IMR-90 (cell line): Measurements from ENCODE around the gene CNOT6. TPM values are rescaled to one million over a fixed set of nuclear protein-coding genes. Genes with fewer than 3 reads are reported as not detected.

Experiments
- ATAC-seq: fragments of 200-7000 bp; cut with Tn5 transposase; 2 replicates; pipeline ENCODE4 v1.9.1; 2020; ENCODE audit warnings: low read depth, mild to moderate bottlenecking, moderate library complexity
- BruUV-seq: library from RNA; stranded (reverse); fragments of 400-500 nt; replicated peaks from 2 replicates; lab custom pipeline; 2021; lab: Mats Ljungman, UMichigan
- CTCF ChIA-PET: fragments of 300-600 bp; formaldehyde crosslinking; extraction: SDS; loops from one replicate; lab custom pipeline; 2021; ENCODE audit warnings: antibody characterized with exemption; lab: Yijun Ruan, JAX
- POLR2A ChIA-PET: fragments of 300-600 bp; sonication (Branson Sonifier 250); formaldehyde crosslinking; loops from one replicate; lab custom pipeline; 2022; ENCODE audit warnings: antibody characterized with exemption; ENCODE audit not compliant: unreplicated experiment; lab: Charles Lee
- DNase-seq: peaks from one replicate; pipeline ENCODE4 v3.0.0; 2013
- H2AFZ ChIP-seq: replicated peaks from 2 replicates; pipeline ENCODE3; 2013; ENCODE audit warnings: low read length, mild to moderate bottlenecking; ENCODE audit not compliant: poor library complexity
- H2AK5ac ChIP-seq: 2 replicates; pipeline ENCODE4 v1.6.1; 2013; ENCODE audit warnings: low read depth, low read length, inconsistent platforms
- H2AK9ac ChIP-seq: replicated peaks from 2 replicates; pipeline ENCODE3; 2013; ENCODE audit warnings: mild to moderate bottlenecking, low read depth, low read length, moderate library complexity; ENCODE audit not compliant: poor library complexity
- H2BK120ac ChIP-seq: 2 replicates; pipeline ENCODE4 v1.6.1; 2013; ENCODE audit warnings: low read depth, low read length, inconsistent platforms
- H2BK15ac ChIP-seq: 3 replicates; pipeline ENCODE4 v1.6.1; 2013; ENCODE audit warnings: low read depth, low read length, inconsistent platforms
- H2BK20ac ChIP-seq: 2 replicates; pipeline ENCODE4 v1.6.1; 2013; ENCODE audit warnings: low read depth, mild to moderate bottlenecking, inconsistent platforms, low read length, moderate library complexity
- H2BK5ac ChIP-seq: 2 replicates; pipeline ENCODE4 v1.6.1; 2013; ENCODE audit warnings: mild to moderate bottlenecking, low read depth, low read length, inconsistent platforms; ENCODE audit not compliant: poor library complexity, severe bottlenecking
- H3K14ac ChIP-seq: replicated peaks from 2 replicates; pipeline ENCODE4 v1.6.1; 2013; ENCODE audit warnings: low read depth, low read length, inconsistent platforms
- H3K18ac ChIP-seq: 2 replicates; pipeline ENCODE4 v1.6.1; 2013; ENCODE audit warnings: low read depth, low read length, control low read depth
- H3K23ac ChIP-seq: 2 replicates; pipeline ENCODE4 v1.6.1; 2013; ENCODE audit warnings: low read depth, low read length, inconsistent platforms
- H3K27ac ChIP-seq: 2 replicates; pipeline ENCODE4 v1.5.1; 2013; ENCODE audit warnings: mild to moderate bottlenecking, control low read depth, low read length; ENCODE audit not compliant: insufficient read depth
- H3K27me3 ChIP-seq: 2 replicates; pipeline ENCODE4 v1.6.1; 2013; ENCODE audit warnings: low read length; ENCODE audit not compliant: control insufficient read depth, insufficient read depth
- H3K36me3 ChIP-seq: 2 replicates; pipeline ENCODE4 v1.6.1; 2013; ENCODE audit warnings: low read length, mixed read lengths; ENCODE audit not compliant: control insufficient read depth, insufficient read depth
- H3K4ac ChIP-seq: 2 replicates; pipeline ENCODE4 v1.6.1; 2013; ENCODE audit warnings: low read depth, low read length, inconsistent platforms
- H3K4me1 ChIP-seq: 2 replicates; pipeline ENCODE4 v1.6.1; 2013; ENCODE audit warnings: low read length, mixed read lengths; ENCODE audit not compliant: control insufficient read depth, insufficient read depth
- H3K4me2 ChIP-seq: 2 replicates; pipeline ENCODE4 v1.6.1; 2013; ENCODE audit warnings: low read depth, mild to moderate bottlenecking, control low read depth, low read length, moderate library complexity
- H3K4me3 ChIP-seq: 2 replicates; pipeline ENCODE4 v1.5.1; 2013; ENCODE audit warnings: low read depth, mild to moderate bottlenecking, control low read depth, low read length, moderate library complexity; ENCODE audit not compliant: insufficient read depth
- H3K56ac ChIP-seq: 2 replicates; pipeline ENCODE4 v1.6.1; 2013; ENCODE audit warnings: low read length, inconsistent platforms; ENCODE audit not compliant: insufficient read depth; ENCODE audit errors: extremely low read depth
- H3K79me1 ChIP-seq, 2 experiments: 2 replicates each; pipeline ENCODE4 v1.6.1; 2013; ENCODE audit warnings: low read length in 2 of 2, inconsistent platforms in 1 of 2, low read depth in 1 of 2
- H3K9ac ChIP-seq: 2 replicates; pipeline ENCODE4 v1.6.1; 2013; ENCODE audit warnings: low read depth, low read length, control low read depth
- H3K9me1 ChIP-seq: 2 replicates; pipeline ENCODE4 v1.6.1; 2013; ENCODE audit warnings: low read length, inconsistent platforms; ENCODE audit not compliant: insufficient read depth
- H3K9me3 ChIP-seq: 2 replicates; pipeline ENCODE4 v1.6.1; 2013; ENCODE audit warnings: low read length; ENCODE audit not compliant: control insufficient read depth, insufficient read depth
- H4K20me1 ChIP-seq: 2 replicates; pipeline ENCODE4 v1.6.1; 2013; ENCODE audit warnings: low read length, inconsistent platforms; ENCODE audit not compliant: insufficient read depth
- H4K5ac ChIP-seq: 2 replicates; pipeline ENCODE4 v1.6.1; 2013; ENCODE audit warnings: mild to moderate bottlenecking, low read depth, low read length, control low read depth
- H4K8ac ChIP-seq, 2 experiments: 2 replicates each; pipeline ENCODE4 v1.6.1; 2013; ENCODE audit warnings: low read depth in 2 of 2, low read length in 2 of 2, control low read depth in 1 of 2, inconsistent platforms in 1 of 2
- H4K91ac ChIP-seq: 2 replicates; pipeline ENCODE4 v1.6.1; 2013; ENCODE audit warnings: low read depth, low read length, inconsistent platforms; ENCODE audit not compliant: insufficient read depth
- BHLHE40 ChIP-seq: fragments of 150-350 bp; IDR thresholded peaks from 2 replicates; pipeline ENCODE4 v1.6.1; 2016; ENCODE audit warnings: mild to moderate bottlenecking, low read depth, low read length
- CEBPB ChIP-seq: IDR thresholded peaks from 2 replicates; pipeline ENCODE4 v1.6.1; 2012; ENCODE audit warnings: low read depth, low read length, improper control_type of control experiment
- CHD1 ChIP-seq: IDR thresholded peaks from 2 replicates; pipeline ENCODE4 v1.6.1; 2012; ENCODE audit warnings: low read depth, low read length, improper control_type of control experiment
- FOS ChIP-seq: fragments of 150-350 bp; IDR thresholded peaks from 2 replicates; pipeline ENCODE4 v1.6.1; 2016; ENCODE audit warnings: low read depth, low read length
- MAFK ChIP-seq: IDR thresholded peaks from 2 replicates; pipeline ENCODE4 v1.6.1; 2012; ENCODE audit warnings: low read depth, low read length, improper control_type of control experiment
- MAZ ChIP-seq: IDR thresholded peaks from 2 replicates; pipeline ENCODE4 v1.6.1; 2012; ENCODE audit warnings: low read depth, mild to moderate bottlenecking, low read length, improper control_type of control experiment, moderate library complexity, borderline replicate concordance
- MXI1 ChIP-seq: IDR thresholded peaks from 2 replicates; pipeline ENCODE4 v1.6.1; 2012; ENCODE audit warnings: low read depth, mild to moderate bottlenecking, low read length, moderate library complexity, borderline replicate concordance
- NFE2L2 ChIP-seq: fragments of 150-350 bp; IDR thresholded peaks from 2 replicates; pipeline ENCODE4 v1.6.1; 2016; ENCODE audit warnings: low read depth, mild to moderate bottlenecking, low read length
- POLR2A ChIP-seq: IDR thresholded peaks from 2 replicates; pipeline ENCODE4 v1.6.1; 2012; ENCODE audit warnings: mild to moderate bottlenecking, low read depth, low read length
- RAD21 ChIP-seq: IDR thresholded peaks from 2 replicates; pipeline ENCODE4 v1.6.1; 2012; ENCODE audit warnings: low read length, improper control_type of control experiment
- RCOR1 ChIP-seq: IDR thresholded peaks from 2 replicates; pipeline ENCODE4 v1.6.1; 2012; ENCODE audit warnings: mild to moderate bottlenecking, low read length, improper control_type of control experiment; ENCODE audit not compliant: insufficient replicate concordance
- SMC3 ChIP-seq: fragments of 150-350 bp; IDR thresholded peaks from 2 replicates; pipeline ENCODE4 v1.6.1; 2016; ENCODE audit warnings: low read depth, mild to moderate bottlenecking, antibody characterized with exemption, low read length, moderate library complexity
- WGBS, 2 experiments: methylation state at CpG; one replicate each; pipeline versions ENCODE4 v1.1.5 to v1.1.7; 2013; ENCODE audit warnings: missing lambda C conversion rate in 2 of 2; ENCODE audit not compliant: insufficient read length in 1 of 2; ENCODE audit errors: extremely low coverage in 2 of 2; 5-methylcytosine and 5-hydroxymethylcytosine counted together
- dilution Hi-C: fragments of 300-500 bp; cut with HindIII; formaldehyde crosslinking; loops from one replicate; pipeline ENCODE4 v1.14.3; 2018; ENCODE audit warnings: low sequenced_read_pairs; ENCODE audit not compliant: unreplicated experiment
- in situ Hi-C: fragments of 300-500 bp; cut with MboI; formaldehyde crosslinking; loops from 3 replicates; pipeline ENCODE4 v1.14.3; 2019; ENCODE audit warnings: low sequenced_read_pairs, inconsistent platforms, mixed read lengths
- intact Hi-C: fragments of 100-400 bp; cut with micrococcal nuclease; formaldehyde crosslinking; loops from 2 replicates; pipeline ENCODE4 v1.10.0; 2022
- polyA plus RNA-seq, 3 experiments: library from polyadenylated mRNA; depleted of rRNA; stranded (reverse); fragments of >200 nt; gene quantifications; 2 replicates each; pipeline ENCODE4 v1.2.3, GENCODE V29; 2012; ENCODE audit warnings: low replicate concordance in 1 of 3
- total RNA-seq: library from RNA; depleted of rRNA; stranded (reverse); fragments of >200 nt; gene quantifications from 2 replicates; pipeline ENCODE4 v1.2.3, GENCODE V29; 2012
- TF ChIP-seq, protein P1 (sequence below): fragments of 150-350 bp; IDR thresholded peaks from 2 replicates; pipeline ENCODE4 v1.6.1; 2017; ENCODE audit warnings: mild to moderate bottlenecking, antibody characterized with exemption, low read length, low read depth
- TF ChIP-seq, protein P2 (sequence below): fragments of 150-350 bp; IDR thresholded peaks from 2 replicates; pipeline ENCODE4 v1.6.1; 2016; ENCODE audit warnings: low read depth, mild to moderate bottlenecking, low read length, moderate library complexity, borderline replicate concordance

Gene CNOT6
- total and polyA plus RNA-seq, 2 of the 4 experiments (the other 2 are of a cell fraction), result 9.7 to 10.8 TPM

DNA sequence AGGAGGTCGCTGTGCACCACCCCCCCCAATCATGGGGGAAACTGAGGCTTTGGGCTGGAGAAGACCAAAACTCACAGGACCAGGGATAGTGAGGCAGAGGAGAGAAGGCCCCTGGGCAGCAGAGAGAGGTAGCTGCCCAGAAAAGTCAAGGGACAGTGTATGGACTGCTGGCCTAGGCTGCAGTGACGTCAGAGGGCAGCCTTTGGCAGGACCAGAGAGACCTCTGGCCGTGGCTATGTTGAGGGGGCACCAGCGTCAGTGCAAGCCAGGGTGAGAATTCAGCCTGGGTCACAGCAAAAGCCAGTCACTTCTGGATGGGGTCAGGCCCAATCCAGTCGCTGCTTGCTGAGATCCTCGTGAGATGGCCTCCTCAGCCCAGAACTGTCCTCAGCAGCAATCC is 128.7 kb downstream of the CNOT6 start:
- Histone ChIP-seq H4K8ac (no peak overlapping the region), H3K23ac (no peak overlapping the region), H3K36me3 (no peaks in the 10 kb centered on the region), H2BK120ac (no peak overlapping the region), H2AK9ac (no peak overlapping the region), H3K14ac (no peak overlapping the region), H3K79me1 (no peaks in the 10 kb centered on the region), H4K91ac (no peak overlapping the region), H3K9ac (no peak overlapping the region), H3K9me3 (no peaks in the 10 kb centered on the region), H3K56ac (no peak overlapping the region), H3K4ac (no peak overlapping the region), H3K27ac (no peak overlapping the region), H3K18ac (no peak overlapping the region), H3K4me2 (no peak overlapping the region), H3K4me1 (no peaks in the 10 kb centered on the region), H2BK15ac (no peak overlapping the region), H2AFZ (no peak overlapping the region), H2BK20ac (no peak overlapping the region), H2BK5ac (no peak overlapping the region), H4K5ac (no peak overlapping the region), H3K9me1 (no peaks in the 10 kb centered on the region), H4K20me1 (no peaks in the 10 kb centered on the region; the same call in 1 of the 2 replicates), H3K27me3 (peaks cover 7% of the 10 kb centered on the region; the same call in 1 of the 2 replicates), H3K4me3 (no peak overlapping the region), H2AK5ac (no peak overlapping the region)
- in situ Hi-C loops (no loop called here), dilution Hi-C loops (no loop called here), intact Hi-C loops (no loop called here)
- ATAC-seq, result no peak
- ChIA-PET POLR2A (no interaction called here), CTCF (no interaction called here)
- no peak for DNase-seq
- TF ChIP-seq POLR2A, result no peak
- no peak for TF ChIP-seq NFE2L2
- no peak for TF ChIP-seq RCOR1
- TF ChIP-seq SMC3, result no peak
- no peak for TF ChIP-seq MXI1
- TF ChIP-seq MAFK, result no peak
- no peak for TF ChIP-seq MAZ
- TF ChIP-seq CEBPB, result no peak
- TF ChIP-seq, protein P1, sequence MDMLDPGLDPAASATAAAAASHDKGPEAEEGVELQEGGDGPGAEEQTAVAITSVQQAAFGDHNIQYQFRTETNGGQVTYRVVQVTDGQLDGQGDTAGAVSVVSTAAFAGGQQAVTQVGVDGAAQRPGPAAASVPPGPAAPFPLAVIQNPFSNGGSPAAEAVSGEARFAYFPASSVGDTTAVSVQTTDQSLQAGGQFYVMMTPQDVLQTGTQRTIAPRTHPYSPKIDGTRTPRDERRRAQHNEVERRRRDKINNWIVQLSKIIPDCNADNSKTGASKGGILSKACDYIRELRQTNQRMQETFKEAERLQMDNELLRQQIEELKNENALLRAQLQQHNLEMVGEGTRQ, result no peak
- TF ChIP-seq RAD21, result no peak
- TF ChIP-seq, protein P2, sequence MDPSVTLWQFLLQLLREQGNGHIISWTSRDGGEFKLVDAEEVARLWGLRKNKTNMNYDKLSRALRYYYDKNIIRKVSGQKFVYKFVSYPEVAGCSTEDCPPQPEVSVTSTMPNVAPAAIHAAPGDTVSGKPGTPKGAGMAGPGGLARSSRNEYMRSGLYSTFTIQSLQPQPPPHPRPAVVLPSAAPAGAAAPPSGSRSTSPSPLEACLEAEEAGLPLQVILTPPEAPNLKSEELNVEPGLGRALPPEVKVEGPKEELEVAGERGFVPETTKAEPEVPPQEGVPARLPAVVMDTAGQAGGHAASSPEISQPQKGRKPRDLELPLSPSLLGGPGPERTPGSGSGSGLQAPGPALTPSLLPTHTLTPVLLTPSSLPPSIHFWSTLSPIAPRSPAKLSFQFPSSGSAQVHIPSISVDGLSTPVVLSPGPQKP, result no peak
- no peak for TF ChIP-seq CHD1
- TF ChIP-seq FOS, result no peak
- TF ChIP-seq BHLHE40, result no peak
- BruUV-seq, result no TSS peak
- 79% methylated on average over 2 of the region's 6 CpGs; no CpG with 5 or more reads in 1 of the 2 experiments for WGBS, 2 experiments
